Stimulated activated CD4-positive, alpha-beta T cell treated with anti-CD3 and anti-CD28 coated beads, TNF-alpha, amount 100 ng/mL, for 48 hours (primary cell): ENCODE results near the gene MRPL33.

ENCODE experiments used
- DNase-seq, 3 donors: peaks; one replicate each; pipeline ENCODE4 v3.0.0-alpha.2; 2020; ENCODE audit warnings: low read depth in 3 of 3

Gene MRPL33

GRCh38 chr2:27808418-27808817 is 36.9 kb downstream of the MRPL33 start:
- no peak for DNase-seq

- no peak for DNase-seq
These were observed 37.5 kb downstream of the MRPL33 start for GRCh38 chr2:27808984-27809383.

DNA sequence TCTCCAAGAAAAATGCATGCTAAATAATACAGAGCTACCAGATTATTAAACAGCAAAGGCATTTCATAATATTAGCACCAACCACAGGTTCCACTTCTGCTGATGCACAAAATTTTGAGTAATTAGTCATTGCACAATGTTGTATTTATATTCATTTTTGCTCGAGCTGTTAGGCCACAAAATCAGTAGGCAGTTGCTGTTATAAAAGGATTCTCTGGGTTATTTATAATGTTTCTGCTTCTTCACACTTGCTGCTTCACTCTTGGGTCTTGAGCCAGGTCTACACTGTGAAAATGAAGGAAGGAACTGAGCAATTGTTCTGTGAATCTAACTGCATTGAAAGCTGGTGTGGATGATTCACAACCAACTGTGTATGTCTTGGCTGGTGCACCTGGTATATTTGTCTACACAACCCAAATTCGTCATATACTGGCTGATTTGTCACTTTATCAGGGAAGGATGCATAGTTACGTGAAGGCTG is 38.3 kb downstream of the MRPL33 start:
- DNase-seq, result no peak

- no peak for DNase-seq
These were observed 38.9 kb downstream of the MRPL33 start for GRCh38 chr2:27810455-27810854.

GRCh38 chr2:27811768-27812167 is 40.2 kb downstream of the MRPL33 start:
- no peak for DNase-seq

- no peak for DNase-seq
These were observed 43.2 kb downstream of the MRPL33 start for GRCh38 chr2:27814758-27815157.

- DNase-seq, result no peak
These were observed 44.4 kb downstream of the MRPL33 start for GRCh38 chr2:27815860-27816438.

GRCh38 chr2:27822049-27822448 is 50.5 kb downstream of the MRPL33 start:
- no peak for DNase-seq

DNA sequence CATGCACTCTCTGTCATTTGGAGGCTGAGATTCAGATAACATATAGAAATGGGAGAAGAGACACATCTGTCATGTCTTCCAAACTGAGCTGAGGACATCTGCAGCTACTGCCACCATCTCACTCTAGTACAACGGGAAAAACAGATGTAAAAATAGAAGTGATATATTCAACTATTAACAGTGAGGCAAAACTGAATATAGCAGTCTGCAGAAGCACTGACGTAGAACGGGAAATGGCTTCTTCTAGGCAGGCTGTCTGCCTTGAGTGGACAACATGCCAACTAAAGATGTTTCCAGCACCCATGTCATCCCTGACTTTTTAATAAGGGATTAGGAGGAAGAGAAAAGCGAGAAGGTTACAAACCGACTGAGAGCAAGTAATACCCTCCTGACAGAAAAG is 51.6 kb downstream of the MRPL33 start:
- no peak for DNase-seq

- DNase-seq, result no peak
These were observed 52.0 kb downstream of the MRPL33 start for GRCh38 chr2:27823569-27823968.

DNA sequence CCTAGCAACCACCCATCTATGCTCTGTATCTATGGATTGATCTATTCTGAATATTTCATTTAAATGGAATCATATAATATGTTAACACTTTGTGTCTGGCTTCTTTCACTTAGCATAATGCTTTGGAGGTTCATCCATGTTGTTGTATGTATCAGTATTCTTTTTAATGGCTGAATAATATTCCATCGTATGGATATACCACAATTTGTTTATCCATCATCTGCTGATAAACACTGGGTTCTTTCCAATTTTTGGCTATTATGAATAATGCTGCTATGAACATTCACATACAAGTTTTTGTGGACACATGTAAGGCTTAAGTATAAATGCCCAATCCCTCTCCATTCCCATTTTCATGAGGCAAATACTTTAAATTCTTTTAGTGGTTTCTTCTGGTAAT is 52.9 kb downstream of the MRPL33 start:
- DNase-seq, result no peak

- no peak for DNase-seq
These were observed 56.8 kb downstream of the MRPL33 start for GRCh38 chr2:27828305-27828704.
